Muscle of back (tissue), 11 donors: ENCODE data around the gene LMX1B. TPM values are rescaled to one million over a fixed set of nuclear protein-coding genes. Genes with fewer than 3 reads are reported as not detected.
A peak's percentile ranks its signal among the peaks of the same experiment; 100 is the strongest.

Source experiments
- DNase-seq, 3 donors: peaks; one replicate each; pipeline versions ENCODE4 v3.0.0 to v3.0.0-alpha.2; 2013
- polyA plus RNA-seq, 10 donors: library from polyadenylated mRNA; unstranded; fragments of 120-200 nt; gene quantifications; one replicate each; pipeline ENCODE4 v1.2.1, GENCODE V29; 2013; ENCODE audit not compliant: insufficient read length in 10 of 10

Gene LMX1B
- polyA plus RNA-seq, 10 donors = 0.10 to 1.8 (median 0.25) TPM

DNA sequence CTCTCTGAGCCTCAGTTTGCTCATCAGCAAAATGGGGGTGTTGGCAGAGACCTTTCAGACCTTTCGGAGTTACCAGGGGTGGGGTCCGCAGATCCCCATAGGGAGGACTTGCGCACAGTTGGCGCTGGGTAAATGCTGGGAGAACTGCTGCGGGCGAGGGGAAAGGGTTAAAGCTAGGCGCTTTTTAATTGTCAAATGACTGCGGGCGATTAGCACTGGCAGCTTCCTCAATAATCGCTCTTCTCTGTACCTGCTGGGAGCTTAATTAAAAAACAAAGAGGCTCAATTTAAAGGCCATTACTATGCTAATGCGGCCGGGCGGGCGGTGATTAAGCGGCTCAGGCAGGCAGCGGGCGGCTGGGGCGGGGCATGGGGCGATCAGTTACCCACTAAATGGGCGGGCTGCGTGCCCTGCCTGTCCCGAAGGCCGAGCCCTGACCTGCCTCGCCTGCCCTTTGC, 63.0 kb downstream of the LMX1B start:
- no peak for DNase-seq

DNA sequence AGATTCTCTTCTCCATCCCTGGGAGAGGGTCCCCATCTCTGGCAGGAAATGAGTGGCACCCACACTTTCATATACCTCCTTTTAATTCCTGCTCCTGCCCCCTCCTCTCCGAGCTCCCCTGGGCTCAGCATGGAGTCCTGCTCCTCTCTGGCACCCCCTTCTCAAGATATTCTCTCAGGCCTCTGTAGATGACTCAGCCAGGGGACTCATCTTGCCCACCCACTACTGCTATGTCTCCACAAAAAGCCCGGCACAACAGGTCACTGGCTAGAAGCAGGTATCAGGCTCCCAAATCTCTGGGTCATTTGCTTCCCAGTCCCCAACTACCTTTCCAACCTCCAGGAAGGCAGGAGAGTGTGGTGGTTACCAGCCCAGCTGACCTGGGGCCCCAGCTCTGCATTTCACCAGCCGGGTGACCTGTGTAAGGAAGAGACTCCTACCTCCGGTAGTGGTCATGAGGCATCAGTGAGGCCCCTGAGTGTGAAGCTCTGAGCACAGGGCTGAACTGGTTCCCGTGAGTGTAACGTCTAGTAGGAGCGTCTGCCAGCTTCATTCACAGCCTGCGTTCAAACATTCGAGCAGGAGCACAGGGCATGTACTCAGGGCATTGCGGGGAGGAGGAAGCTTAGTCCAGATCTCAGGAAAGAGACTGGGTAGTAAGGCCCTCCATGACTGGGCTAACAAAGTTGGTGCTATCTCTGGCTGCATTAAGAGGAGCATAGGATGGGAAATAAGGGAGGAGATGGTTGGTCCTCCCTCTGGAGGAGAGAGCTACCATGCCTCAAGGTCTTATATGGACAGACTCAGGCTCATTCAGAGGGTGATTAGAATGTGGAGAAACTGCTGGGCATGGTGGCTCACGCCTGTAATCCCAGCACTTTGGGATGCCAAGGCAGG, 63.7 kb downstream of the LMX1B start:
- no peak for DNase-seq

DNA sequence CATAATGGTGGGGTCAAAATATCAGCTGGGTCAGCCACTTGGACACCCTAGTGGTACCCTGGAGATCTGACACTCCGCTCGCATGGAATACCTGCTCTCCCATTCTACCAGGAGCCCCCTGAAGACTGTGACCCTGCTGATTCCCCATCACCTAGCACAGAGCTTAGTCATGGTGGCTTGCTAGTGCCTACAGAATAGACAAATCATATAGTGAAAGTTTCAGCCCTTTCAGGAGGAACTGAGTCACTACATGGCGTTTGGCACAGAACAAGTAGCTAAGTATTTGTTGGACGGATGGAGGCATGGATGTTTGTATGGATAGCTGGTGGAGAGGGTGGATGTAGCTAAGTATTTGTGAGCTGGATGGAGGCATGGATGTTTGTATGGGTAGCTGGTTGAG, 65.3 kb downstream of the LMX1B start:
- no peak for DNase-seq

DNA sequence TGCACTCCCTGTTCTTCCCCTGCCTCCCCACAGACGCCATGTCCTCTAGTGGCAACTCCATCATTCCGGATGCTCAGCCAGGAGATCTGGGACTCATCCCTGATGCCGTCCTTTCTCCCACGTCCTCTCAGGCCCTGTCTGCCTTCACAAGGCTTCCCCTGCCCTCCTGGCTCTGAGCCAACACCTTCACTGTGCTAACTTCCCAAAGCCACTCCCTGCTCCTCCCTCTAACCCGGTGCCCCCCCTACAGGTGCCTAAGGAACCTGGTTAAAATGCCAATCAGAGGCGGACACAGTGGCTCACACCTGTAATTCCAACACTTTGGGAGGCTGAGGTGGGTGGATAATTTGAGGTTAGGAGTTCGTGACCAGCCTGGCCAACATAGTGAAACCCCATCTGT, 67.6 kb downstream of the LMX1B start:
- DNase-seq = no peak

DNA sequence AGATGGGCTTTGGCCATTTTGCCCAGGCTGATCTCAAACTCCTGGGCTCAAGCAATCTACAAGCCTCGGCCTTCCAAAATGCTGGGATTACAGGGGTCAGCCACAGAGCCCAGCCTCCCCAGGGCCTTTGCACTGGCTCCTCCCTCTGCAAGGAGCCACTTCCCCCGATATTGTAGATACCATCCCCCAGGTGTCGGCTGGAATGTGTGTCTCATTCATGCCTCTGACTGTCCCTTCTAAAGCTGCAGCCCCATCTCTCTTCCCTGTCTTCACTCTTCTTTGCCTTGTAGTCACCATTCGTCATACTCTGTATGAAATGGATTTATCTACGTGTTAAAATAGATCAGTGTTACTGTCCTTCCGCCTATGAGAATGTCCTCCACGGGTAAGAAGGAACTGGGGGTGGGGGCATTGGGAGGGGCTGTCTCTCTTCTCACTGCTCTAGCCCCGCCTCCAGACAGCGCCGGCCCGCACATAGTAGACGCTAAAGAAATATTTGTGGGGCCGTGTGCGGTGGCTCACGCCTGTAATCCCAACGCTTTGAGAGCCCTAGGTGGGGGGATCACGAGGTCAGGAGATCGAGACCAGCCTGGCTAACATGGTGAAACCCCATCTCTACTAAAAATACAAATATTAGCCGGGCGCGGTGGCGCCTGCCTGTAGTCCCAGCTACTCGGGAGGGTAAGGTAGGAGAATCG, 68.5 kb downstream of the LMX1B start:
- DNase-seq = no peak

DNA sequence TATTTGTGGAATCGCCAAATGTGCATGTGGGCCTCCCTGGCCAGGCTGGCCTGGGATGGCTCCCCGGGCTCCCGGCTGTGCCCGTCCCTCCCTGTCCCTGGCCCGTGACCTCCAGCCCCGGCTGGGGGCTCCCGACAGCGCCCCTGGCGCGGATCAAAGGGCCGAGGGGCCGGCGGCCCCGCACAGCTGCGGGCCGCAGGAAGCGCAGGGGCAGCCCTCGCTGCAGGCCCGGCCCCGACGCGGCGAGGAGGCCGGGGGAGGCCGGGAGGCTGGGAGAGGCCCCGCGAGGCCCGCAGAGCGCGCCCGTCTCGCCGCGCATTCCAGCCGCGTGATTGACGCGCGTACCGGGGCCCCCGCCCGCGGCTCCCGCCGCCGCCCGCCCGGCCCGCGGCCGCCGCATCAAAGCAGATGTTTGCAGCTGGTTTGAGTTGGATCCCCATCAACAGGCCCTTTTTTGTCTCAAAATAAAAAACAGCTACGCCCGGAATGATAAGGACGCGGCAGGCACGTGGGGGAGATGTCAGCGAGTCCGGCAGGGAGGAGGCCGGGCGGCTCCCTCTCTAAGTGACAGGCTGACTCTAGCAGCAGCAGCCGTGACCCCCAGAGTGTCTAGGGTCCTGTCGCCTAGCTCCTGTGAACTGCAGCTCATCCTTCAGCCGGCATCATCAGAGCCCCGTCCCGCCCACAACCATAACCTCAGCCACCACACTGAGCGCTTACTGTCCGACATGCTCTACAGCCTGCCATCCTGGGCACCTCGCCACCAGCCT, 69.4 kb downstream of the LMX1B start:
- peak in 1 of 3 donors; percentile 50 for DNase-seq

DNA sequence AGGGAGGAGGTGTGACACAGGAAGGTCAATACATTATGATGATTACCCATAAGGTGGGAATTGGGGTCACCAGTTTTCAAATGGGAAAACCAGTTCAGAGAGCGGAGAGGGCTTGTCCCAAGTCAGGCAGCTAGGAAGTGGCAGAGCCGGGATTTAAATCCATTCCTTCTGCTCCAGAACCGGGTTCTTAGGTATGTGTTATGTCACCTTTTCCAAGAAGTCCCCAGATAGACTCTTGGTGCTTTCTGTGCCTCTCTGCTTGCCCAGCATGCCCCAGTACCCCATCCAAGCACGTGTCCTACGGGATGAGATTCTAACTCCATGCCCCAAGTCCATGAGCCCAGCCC, 69.9 kb downstream of the LMX1B start:
- no peak for DNase-seq

DNA sequence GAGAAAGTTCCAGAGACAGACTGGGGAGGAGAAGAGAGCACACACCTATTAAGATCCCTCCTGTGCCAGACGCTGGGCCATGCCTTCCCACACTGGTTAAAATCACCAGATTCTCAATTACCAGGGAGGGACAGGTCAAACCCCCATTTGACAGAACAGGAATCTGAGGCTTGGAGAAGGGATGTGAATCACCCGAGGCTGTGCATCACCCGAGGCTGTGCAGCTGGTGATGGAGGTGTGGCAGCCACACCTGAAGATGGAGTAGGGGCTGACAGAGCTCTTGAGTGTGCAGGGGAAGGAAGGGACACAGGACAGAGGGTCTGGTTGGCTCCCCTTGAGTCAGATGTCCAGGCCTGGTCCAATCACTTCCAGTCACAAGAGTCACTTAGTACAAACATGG, 70.6 kb downstream of the LMX1B start:
- no peak for DNase-seq

DNA sequence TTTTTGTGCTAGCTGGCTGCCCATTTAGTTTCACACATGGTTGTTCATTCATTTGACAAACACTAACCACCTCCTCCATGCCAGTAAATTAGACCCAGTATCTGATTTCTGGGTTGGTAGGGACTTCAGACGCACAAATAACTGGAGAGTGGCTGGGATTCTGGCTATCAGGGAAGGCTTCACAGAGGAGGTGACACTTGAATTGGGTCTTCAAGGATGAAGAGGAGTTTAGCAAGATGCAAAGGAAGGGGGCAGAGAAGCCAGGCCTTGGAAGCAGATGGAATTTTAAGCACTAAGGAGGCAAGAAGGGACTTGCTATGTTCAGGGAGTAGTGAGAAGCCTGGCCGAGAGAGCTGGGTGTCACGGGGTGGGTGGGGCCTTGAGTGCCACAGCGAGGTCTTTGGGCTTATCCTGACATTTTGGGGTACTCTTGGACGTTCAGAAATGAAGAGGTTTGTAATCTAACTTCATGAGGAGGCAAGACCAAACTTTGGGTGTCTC, 71.3 kb downstream of the LMX1B start:
- DNase-seq = no peak

DNA sequence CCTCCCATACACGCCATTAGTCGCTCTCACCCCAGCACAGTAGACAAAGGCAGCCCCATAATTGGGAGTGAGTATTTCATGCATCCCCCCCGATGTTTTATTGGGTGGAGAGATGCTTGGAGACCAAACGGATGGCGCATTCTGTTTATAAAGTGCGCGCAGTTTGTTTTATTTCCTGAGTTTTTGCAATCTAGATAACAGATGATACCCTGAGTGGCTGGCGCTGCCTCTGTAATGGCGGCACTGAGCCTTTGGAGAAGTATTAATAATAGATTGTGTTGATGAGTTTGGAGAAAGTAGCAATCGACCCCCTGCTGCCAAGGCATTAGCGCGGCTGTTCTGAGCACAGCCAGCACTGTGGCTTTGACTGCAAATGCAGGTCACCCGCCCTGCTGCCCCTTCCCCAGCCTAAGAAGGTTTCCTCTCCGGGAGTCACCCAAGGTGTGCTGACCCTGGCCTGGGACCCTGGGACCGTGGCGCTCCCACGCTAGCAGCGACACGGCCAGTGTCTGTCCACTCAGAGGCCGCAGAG, 74.3 kb downstream of the LMX1B start:
- no peak for DNase-seq

DNA sequence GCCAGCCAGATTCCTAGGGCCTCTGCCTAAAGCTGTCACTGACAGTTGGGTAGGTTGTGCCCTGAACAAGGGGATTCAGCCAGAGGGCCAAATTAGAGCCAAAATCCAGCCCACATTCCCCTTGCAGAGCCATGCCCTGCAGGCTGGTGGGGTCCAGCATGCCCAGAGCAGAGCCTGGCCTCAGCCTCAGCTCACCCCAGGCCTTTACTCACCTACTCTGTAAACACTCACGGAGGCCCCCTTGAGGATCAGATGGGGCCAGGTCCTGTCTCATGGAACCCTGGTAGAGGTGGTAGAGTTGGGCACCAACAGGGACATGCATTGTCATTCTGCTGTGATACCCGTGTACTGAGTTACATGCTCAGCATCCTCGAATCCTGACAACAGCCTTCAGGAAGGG, 74.9 kb downstream of the LMX1B start:
- DNase-seq = no peak

DNA sequence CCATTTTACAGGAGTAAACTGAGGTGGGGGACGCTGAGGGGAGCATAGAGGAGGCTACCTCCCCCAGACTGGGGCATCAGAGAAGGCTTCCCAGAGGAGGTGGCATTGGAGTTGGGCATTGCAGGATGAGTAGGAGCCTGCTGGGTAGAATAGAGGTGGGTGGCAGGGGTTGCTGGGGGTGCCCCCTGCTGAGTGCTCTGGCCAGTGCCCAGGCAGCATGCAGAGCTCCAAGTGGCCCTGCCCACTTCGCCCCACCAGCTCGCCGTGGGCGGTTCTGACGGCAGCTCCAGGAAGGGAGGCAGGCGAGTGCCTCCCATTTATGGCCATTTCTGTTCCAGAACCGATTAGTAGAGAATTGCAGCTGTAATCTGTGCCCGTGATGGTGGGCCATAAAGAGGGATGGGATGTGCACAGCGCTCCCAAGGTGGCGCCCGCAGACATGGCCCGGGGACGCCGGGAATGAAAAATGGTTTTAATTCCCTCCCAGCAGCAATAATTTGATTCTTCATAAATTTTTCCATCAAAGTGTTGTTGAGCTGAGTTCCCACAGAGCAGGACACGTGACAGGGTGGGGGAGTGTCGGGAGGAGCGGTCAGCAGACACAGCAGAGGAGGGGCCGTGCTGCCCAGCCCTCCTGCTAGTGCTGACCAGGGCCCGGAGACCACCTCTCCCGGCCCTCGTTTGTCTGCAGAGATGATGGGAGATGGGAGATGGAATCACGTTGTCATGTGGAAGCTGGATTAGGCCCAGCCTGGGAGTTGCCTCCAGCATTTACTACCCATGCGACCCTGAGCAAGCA, 75.5 kb downstream of the LMX1B start:
- no peak for DNase-seq

DNA sequence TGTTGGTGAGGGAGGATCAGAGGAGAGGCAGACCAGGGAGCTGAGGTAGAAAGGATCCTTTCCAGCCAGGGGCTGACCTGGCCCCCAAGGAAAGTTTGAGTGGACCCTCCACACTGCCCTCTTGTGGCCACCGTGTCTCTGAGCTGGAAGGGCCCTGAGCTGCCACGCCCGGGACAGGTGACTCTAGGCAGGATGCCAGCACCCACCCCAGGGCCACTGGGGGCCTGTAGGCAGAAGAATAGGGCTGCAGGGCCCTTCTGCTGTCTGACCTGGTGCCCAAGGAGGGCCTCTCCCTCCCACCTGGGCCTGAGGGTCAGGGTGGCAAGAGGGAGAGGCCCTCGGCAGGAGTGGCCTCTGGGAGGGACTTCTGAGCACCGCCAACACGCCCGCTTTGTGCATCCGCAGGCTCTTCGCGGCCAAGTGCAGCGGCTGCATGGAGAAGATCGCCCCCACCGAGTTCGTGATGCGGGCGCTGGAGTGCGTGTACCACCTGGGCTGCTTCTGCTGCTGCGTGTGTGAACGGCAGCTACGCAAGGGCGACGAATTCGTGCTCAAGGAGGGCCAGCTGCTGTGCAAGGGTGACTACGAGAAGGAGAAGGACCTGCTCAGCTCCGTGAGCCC, 76.8 kb downstream of the LMX1B start:
- no peak for DNase-seq

DNA sequence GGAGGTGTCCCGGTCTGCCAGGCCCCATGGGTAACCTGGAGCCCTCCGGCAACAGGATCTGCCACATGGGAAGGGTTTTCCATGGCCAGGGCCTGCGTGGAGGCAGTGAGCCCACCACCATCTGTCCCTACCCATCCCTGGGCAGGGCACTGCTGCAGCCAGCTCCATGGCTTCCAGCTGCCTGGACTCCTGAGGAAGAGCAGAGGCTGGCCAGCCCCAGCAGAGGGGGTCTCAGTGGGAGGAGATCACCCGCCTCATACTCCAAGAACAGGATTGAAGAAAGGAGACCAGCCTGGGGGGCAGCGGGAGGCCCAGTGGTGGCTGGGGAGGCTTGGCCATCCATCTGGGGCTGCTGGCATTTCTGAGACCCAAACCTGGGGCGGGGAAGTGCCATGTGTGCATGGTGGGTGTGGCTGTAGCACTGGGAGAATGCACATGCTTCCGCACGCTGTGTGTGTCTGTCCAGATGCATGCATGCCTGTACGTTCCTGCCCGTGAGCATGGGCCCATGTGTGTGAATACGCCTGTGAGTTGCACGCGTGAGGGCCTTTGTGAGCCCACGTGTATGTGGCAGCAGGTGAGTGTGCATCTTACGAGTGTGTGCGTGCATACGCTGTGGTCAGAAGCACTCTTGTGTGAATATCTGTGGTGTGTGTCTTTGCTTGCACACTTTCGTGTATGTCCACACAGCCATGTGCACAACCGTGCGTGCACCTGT, 78.5 kb downstream of the LMX1B start:
- no peak for DNase-seq

DNA sequence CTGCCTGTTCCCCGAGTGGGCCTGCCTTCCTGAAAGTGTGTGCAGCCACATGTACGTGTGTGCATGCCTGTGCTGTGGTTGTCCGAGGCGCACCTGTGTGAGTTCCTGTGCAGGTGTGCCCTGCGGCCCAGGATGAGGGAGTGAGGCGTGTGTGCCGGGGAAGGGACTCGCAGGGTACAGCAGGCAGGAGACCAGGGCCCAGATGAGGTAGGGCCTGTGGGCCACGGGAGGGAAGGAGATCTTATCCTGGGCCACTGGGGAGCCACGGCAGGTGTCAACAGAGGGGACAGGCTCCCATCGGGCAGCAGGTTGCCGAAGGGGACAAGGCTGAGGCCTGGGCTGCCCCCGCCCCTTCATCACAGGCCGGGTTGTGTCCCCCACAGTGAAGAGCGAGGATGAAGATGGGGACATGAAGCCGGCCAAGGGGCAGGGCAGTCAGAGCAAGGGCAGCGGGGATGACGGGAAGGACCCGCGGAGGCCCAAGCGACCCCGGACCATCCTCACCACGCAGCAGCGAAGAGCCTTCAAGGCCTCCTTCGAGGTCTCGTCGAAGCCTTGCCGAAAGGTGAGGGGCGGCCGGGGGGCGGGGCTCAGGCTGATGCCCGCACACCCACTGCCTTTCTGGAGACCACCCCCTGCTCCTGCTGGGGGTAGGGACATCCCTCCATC, 79.2 kb downstream of the LMX1B start:
- no peak for DNase-seq

DNA sequence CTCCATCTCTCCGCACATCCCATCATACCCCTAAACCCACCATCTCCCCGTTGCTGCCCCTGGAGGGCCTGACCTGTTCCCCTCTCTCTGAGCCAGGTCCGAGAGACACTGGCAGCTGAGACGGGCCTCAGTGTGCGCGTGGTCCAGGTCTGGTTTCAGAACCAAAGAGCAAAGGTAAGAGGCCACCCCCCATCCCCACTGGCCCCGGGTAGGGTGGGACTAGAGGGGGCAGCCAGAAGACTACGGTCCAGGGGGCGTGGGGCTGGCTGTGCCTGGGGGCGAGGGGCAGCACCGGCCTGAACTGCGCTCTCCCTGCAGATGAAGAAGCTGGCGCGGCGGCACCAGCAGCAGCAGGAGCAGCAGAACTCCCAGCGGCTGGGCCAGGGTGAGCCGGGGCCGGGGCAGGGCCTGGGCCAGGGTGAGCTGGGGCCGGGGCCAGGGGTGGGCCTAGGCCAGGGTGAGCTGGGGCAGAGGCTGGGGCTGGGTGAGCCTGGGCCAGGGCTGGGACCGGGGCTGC, 79.8 kb downstream of the LMX1B start:
- no peak for DNase-seq

DNA sequence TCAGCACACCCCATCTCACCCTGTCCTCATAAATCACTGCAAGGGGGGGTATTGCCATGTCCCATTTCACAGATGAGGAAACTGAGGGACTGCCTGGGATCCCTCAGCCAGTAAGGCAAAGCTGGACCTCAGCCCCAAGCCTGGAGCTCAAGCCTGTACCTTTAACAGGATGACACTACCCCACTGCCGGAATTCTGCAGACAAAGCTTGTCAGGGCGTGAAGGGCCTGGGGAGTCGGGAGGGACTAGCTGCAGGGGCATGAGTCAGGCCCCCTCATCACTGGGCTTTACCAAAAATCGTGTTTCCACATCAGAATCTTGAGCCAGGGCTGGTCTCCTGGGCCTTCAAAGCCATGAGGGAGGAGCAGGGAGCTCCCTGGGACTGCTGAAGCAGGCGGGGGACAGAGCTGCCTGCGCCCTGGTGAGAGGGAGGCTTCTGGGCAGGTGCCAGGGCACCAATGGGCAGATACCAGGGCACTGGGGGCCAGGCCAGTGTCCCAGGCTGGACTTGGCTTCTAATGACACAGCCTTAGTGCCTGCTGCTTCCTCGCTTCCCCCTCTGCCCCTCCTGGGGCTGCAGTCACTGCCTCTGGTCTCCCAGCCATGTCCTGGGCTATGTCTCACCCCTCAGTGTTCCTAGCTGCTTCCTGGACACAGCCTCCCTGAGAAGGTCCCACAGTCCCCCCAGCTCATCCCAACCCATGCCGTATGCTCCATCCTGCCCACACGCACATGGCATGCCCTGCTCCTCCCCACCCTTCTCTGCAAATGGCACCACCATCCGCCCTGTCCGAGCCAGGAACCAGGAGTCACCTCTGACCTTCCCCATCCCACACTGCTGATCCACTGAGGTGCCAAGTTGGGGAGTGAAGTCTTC, 80.7 kb downstream of the LMX1B start:
- no peak for DNase-seq

DNA sequence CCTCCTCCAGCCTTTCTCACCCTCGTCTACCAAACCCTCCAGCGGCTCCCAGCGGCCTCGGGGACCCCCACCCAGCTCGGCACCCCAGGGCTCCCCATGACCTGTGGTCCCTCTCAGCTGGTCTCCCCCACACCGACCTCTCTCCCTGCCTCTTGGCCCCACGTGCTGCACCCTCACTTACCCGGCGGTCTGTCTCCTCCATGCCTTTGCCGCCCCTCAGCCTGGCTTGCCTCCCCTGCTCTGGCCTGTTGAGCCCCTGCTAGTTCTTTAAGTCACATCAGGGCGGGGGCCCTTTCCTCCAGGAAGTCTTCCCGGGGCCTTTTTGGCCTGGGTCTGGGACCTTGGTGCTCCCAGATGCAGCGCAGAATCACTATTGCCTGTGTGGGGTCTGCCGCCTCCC, 81.5 kb downstream of the LMX1B start:
- DNase-seq = no peak
